IMR-90 (cell line): ENCODE results near the gene MYO5A. TPM values are rescaled to one million over a fixed set of nuclear protein-coding genes. Genes with fewer than 3 reads are reported as not detected.

Experiments used
- ATAC-seq: fragments of 200-7000 bp; cut with Tn5 transposase; 2 replicates; pipeline ENCODE4 v1.9.1; 2020; ENCODE audit warnings: low read depth, mild to moderate bottlenecking, moderate library complexity
- BruUV-seq: library from RNA; stranded (reverse); fragments of 400-500 nt; replicated peaks from 2 replicates; lab custom pipeline; 2021; lab: Mats Ljungman, UMichigan
- CTCF ChIA-PET: fragments of 300-600 bp; formaldehyde crosslinking; extraction: SDS; loops from one replicate; lab custom pipeline; 2021; ENCODE audit warnings: antibody characterized with exemption; lab: Yijun Ruan, JAX
- POLR2A ChIA-PET: fragments of 300-600 bp; sonication (Branson Sonifier 250); formaldehyde crosslinking; loops from one replicate; lab custom pipeline; 2022; ENCODE audit warnings: antibody characterized with exemption; ENCODE audit not compliant: unreplicated experiment; lab: Charles Lee
- DNase-seq: peaks from one replicate; pipeline ENCODE4 v3.0.0; 2013
- H2AFZ ChIP-seq: replicated peaks from 2 replicates; pipeline ENCODE3; 2013; ENCODE audit warnings: low read length, mild to moderate bottlenecking; ENCODE audit not compliant: poor library complexity
- H2AK5ac ChIP-seq: 2 replicates; pipeline ENCODE4 v1.6.1; 2013; ENCODE audit warnings: low read depth, low read length, inconsistent platforms
- H2AK9ac ChIP-seq: replicated peaks from 2 replicates; pipeline ENCODE3; 2013; ENCODE audit warnings: mild to moderate bottlenecking, low read depth, low read length, moderate library complexity; ENCODE audit not compliant: poor library complexity
- H2BK120ac ChIP-seq: 2 replicates; pipeline ENCODE4 v1.6.1; 2013; ENCODE audit warnings: low read depth, low read length, inconsistent platforms
- H2BK15ac ChIP-seq: 3 replicates; pipeline ENCODE4 v1.6.1; 2013; ENCODE audit warnings: low read depth, low read length, inconsistent platforms
- H2BK20ac ChIP-seq: 2 replicates; pipeline ENCODE4 v1.6.1; 2013; ENCODE audit warnings: low read depth, mild to moderate bottlenecking, inconsistent platforms, low read length, moderate library complexity
- H2BK5ac ChIP-seq: 2 replicates; pipeline ENCODE4 v1.6.1; 2013; ENCODE audit warnings: mild to moderate bottlenecking, low read depth, low read length, inconsistent platforms; ENCODE audit not compliant: poor library complexity, severe bottlenecking
- H3K14ac ChIP-seq: replicated peaks from 2 replicates; pipeline ENCODE4 v1.6.1; 2013; ENCODE audit warnings: low read depth, low read length, inconsistent platforms
- H3K18ac ChIP-seq: 2 replicates; pipeline ENCODE4 v1.6.1; 2013; ENCODE audit warnings: low read depth, low read length, control low read depth
- H3K23ac ChIP-seq: 2 replicates; pipeline ENCODE4 v1.6.1; 2013; ENCODE audit warnings: low read depth, low read length, inconsistent platforms
- H3K27ac ChIP-seq: 2 replicates; pipeline ENCODE4 v1.5.1; 2013; ENCODE audit warnings: mild to moderate bottlenecking, control low read depth, low read length; ENCODE audit not compliant: insufficient read depth
- H3K27me3 ChIP-seq: 2 replicates; pipeline ENCODE4 v1.6.1; 2013; ENCODE audit warnings: low read length; ENCODE audit not compliant: control insufficient read depth, insufficient read depth
- H3K36me3 ChIP-seq: 2 replicates; pipeline ENCODE4 v1.6.1; 2013; ENCODE audit warnings: low read length, mixed read lengths; ENCODE audit not compliant: control insufficient read depth, insufficient read depth
- H3K4ac ChIP-seq: 2 replicates; pipeline ENCODE4 v1.6.1; 2013; ENCODE audit warnings: low read depth, low read length, inconsistent platforms
- H3K4me1 ChIP-seq: 2 replicates; pipeline ENCODE4 v1.6.1; 2013; ENCODE audit warnings: low read length, mixed read lengths; ENCODE audit not compliant: control insufficient read depth, insufficient read depth
- H3K4me2 ChIP-seq: 2 replicates; pipeline ENCODE4 v1.6.1; 2013; ENCODE audit warnings: low read depth, mild to moderate bottlenecking, control low read depth, low read length, moderate library complexity
- H3K4me3 ChIP-seq: 2 replicates; pipeline ENCODE4 v1.5.1; 2013; ENCODE audit warnings: low read depth, mild to moderate bottlenecking, control low read depth, low read length, moderate library complexity; ENCODE audit not compliant: insufficient read depth
- H3K56ac ChIP-seq: 2 replicates; pipeline ENCODE4 v1.6.1; 2013; ENCODE audit warnings: low read length, inconsistent platforms; ENCODE audit not compliant: insufficient read depth; ENCODE audit errors: extremely low read depth
- H3K79me1 ChIP-seq, 2 experiments: 2 replicates each; pipeline ENCODE4 v1.6.1; 2013; ENCODE audit warnings: low read length in 2 of 2, inconsistent platforms in 1 of 2, low read depth in 1 of 2
- H3K9ac ChIP-seq: 2 replicates; pipeline ENCODE4 v1.6.1; 2013; ENCODE audit warnings: low read depth, low read length, control low read depth
- H3K9me1 ChIP-seq: 2 replicates; pipeline ENCODE4 v1.6.1; 2013; ENCODE audit warnings: low read length, inconsistent platforms; ENCODE audit not compliant: insufficient read depth
- H3K9me3 ChIP-seq: 2 replicates; pipeline ENCODE4 v1.6.1; 2013; ENCODE audit warnings: low read length; ENCODE audit not compliant: control insufficient read depth, insufficient read depth
- H4K20me1 ChIP-seq: 2 replicates; pipeline ENCODE4 v1.6.1; 2013; ENCODE audit warnings: low read length, inconsistent platforms; ENCODE audit not compliant: insufficient read depth
- H4K5ac ChIP-seq: 2 replicates; pipeline ENCODE4 v1.6.1; 2013; ENCODE audit warnings: mild to moderate bottlenecking, low read depth, low read length, control low read depth
- H4K8ac ChIP-seq, 2 experiments: 2 replicates each; pipeline ENCODE4 v1.6.1; 2013; ENCODE audit warnings: low read depth in 2 of 2, low read length in 2 of 2, control low read depth in 1 of 2, inconsistent platforms in 1 of 2
- H4K91ac ChIP-seq: 2 replicates; pipeline ENCODE4 v1.6.1; 2013; ENCODE audit warnings: low read depth, low read length, inconsistent platforms; ENCODE audit not compliant: insufficient read depth
- BHLHE40 ChIP-seq: fragments of 150-350 bp; IDR thresholded peaks from 2 replicates; pipeline ENCODE4 v1.6.1; 2016; ENCODE audit warnings: mild to moderate bottlenecking, low read depth, low read length
- CHD1 ChIP-seq: IDR thresholded peaks from 2 replicates; pipeline ENCODE4 v1.6.1; 2012; ENCODE audit warnings: low read depth, low read length, improper control_type of control experiment
- FOS ChIP-seq: fragments of 150-350 bp; IDR thresholded peaks from 2 replicates; pipeline ENCODE4 v1.6.1; 2016; ENCODE audit warnings: low read depth, low read length
- MXI1 ChIP-seq: IDR thresholded peaks from 2 replicates; pipeline ENCODE4 v1.6.1; 2012; ENCODE audit warnings: low read depth, mild to moderate bottlenecking, low read length, moderate library complexity, borderline replicate concordance
- POLR2A ChIP-seq: IDR thresholded peaks from 2 replicates; pipeline ENCODE4 v1.6.1; 2012; ENCODE audit warnings: mild to moderate bottlenecking, low read depth, low read length
- RAD21 ChIP-seq: IDR thresholded peaks from 2 replicates; pipeline ENCODE4 v1.6.1; 2012; ENCODE audit warnings: low read length, improper control_type of control experiment
- SMC3 ChIP-seq: fragments of 150-350 bp; IDR thresholded peaks from 2 replicates; pipeline ENCODE4 v1.6.1; 2016; ENCODE audit warnings: low read depth, mild to moderate bottlenecking, antibody characterized with exemption, low read length, moderate library complexity
- WGBS, 2 experiments: methylation state at CpG; one replicate each; pipeline versions ENCODE4 v1.1.5 to v1.1.7; 2013; ENCODE audit warnings: missing lambda C conversion rate in 2 of 2; ENCODE audit not compliant: insufficient read length in 1 of 2; ENCODE audit errors: extremely low coverage in 2 of 2; 5-methylcytosine and 5-hydroxymethylcytosine counted together
- dilution Hi-C: fragments of 300-500 bp; cut with HindIII; formaldehyde crosslinking; loops from one replicate; pipeline ENCODE4 v1.14.3; 2018; ENCODE audit warnings: low sequenced_read_pairs; ENCODE audit not compliant: unreplicated experiment
- in situ Hi-C: fragments of 300-500 bp; cut with MboI; formaldehyde crosslinking; loops from 3 replicates; pipeline ENCODE4 v1.14.3; 2019; ENCODE audit warnings: low sequenced_read_pairs, inconsistent platforms, mixed read lengths
- intact Hi-C: fragments of 100-400 bp; cut with micrococcal nuclease; formaldehyde crosslinking; loops from 2 replicates; pipeline ENCODE4 v1.10.0; 2022
- polyA plus RNA-seq, 3 experiments: library from polyadenylated mRNA; depleted of rRNA; stranded (reverse); fragments of >200 nt; gene quantifications; 2 replicates each; pipeline ENCODE4 v1.2.3, GENCODE V29; 2012; ENCODE audit warnings: low replicate concordance in 1 of 3
- total RNA-seq: library from RNA; depleted of rRNA; stranded (reverse); fragments of >200 nt; gene quantifications from 2 replicates; pipeline ENCODE4 v1.2.3, GENCODE V29; 2012

Gene MYO5A
- total and polyA plus RNA-seq, 2 of the 4 experiments (the other 2 are of a cell fraction) = 19.4 to 69.2 TPM

DNA sequence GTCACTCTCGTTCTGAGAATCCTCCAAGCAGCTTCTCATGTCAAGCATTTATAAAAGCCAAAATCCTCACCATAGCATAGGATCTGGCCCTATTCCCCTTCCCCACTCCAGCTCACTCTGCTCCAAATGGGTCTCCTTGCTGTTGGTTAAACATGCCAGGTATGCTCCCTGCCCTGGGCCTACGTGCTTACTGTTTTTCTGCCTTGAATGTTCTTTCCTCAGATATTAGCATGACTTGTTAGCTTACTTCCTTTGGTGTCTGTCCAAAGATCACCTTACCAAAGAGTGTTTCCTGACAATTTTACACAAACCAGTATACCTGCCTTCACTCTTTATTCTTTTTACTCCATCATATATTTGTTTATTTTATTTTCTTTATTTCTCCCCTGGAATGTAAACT, 200.0 kb downstream of the MYO5A start:
- no peak overlapping the region for H2AK9ac ChIP-seq
- H3K18ac ChIP-seq = no peak overlapping the region
- H4K5ac ChIP-seq = no peak overlapping the region
- ChIA-PET POLR2A (no interaction called here), CTCF (no interaction called here)
- H2BK20ac ChIP-seq = no peak overlapping the region
- no peak overlapping the region for H3K4me3 ChIP-seq
- no peak overlapping the region for H2BK5ac ChIP-seq
- dilution Hi-C loops (no loop called here), intact Hi-C loops (no loop called here), in situ Hi-C loops (no loop called here)
- no peak overlapping the region for H2AK5ac ChIP-seq
- 100% methylated on average over 1 of the region's 2 CpGs; no CpG with 5 or more reads in 1 of the 2 experiments for WGBS, 2 experiments
- H2BK120ac ChIP-seq = no peak overlapping the region
- no peak overlapping the region for H4K8ac ChIP-seq
- DNase-seq = no peak
- ATAC-seq = no peak
- TF ChIP-seq CHD1 = no peak
- no peak for TF ChIP-seq BHLHE40
- no peak for TF ChIP-seq MXI1
- no peak for TF ChIP-seq SMC3
- no peak for TF ChIP-seq RAD21
- TF ChIP-seq FOS = no peak
- TF ChIP-seq POLR2A = no peak
- H2BK15ac ChIP-seq = no peak overlapping the region
- 0 out of 2 replicates have a peak, but pooled peaks cover 3% of the 10 kb centered on the region for H3K9me1 ChIP-seq
- no peak overlapping the region for H3K4me2 ChIP-seq
- peaks cover 2% of the 10 kb centered on the region; the same call in 1 of the 2 replicates for H3K4me1 ChIP-seq
- H3K79me1 ChIP-seq = no peaks in the 10 kb centered on the region
- H3K27ac ChIP-seq = no peak overlapping the region
- H4K20me1 ChIP-seq = no peaks in the 10 kb centered on the region
- H3K23ac ChIP-seq = no peak overlapping the region
- no peak overlapping the region for H3K56ac ChIP-seq
- H3K4ac ChIP-seq = no peak overlapping the region
- no peak overlapping the region for H4K91ac ChIP-seq
- no TSS peak for BruUV-seq
- H3K14ac ChIP-seq = no peak overlapping the region
- H3K9ac ChIP-seq = no peak overlapping the region
- H3K9me3 ChIP-seq = no peaks in the 10 kb centered on the region
- no peaks in the 10 kb centered on the region for H3K27me3 ChIP-seq
- peaks cover 4% of the 10 kb centered on the region for H3K36me3 ChIP-seq
- no peak overlapping the region for H2AFZ ChIP-seq
